ENCODE results near the gene RAB31.

Gene RAB31

DNA sequence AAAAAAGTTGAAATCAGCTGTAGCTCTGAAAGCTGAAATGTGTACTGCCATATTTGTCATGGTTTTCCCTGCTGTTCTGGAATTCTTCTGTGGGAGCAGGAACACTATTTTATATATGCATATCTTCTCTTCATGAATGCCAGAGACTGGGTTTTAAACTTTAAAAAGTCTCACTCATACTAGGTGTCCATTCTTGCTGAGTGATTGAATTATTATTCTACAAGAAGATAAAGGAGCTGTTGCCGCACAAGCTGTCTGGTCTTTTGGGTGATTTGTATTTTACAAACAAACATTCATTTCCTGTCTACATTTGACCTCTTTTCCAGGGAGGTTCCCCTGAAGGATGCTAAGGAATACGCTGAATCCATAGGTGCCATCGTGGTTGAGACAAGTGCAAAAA is 137.2 kb downstream of the RAB31 start:
- Histone ChIP-seq H3K9me3 (ENCODE audit: insufficient read depth, low read depth, low read length) (no peaks in the 10 kb centered on the region), H3K9ac (ENCODE audit: low read depth, low read length) (no peak overlapping the region), H3K4me3 (ENCODE audit: low read length) (no peak overlapping the region), H3K4me1 (ENCODE audit: insufficient read depth, low read length) (peaks cover 6% of the 10 kb centered on the region; the same call in 1 of the 2 replicates), H3K27ac (ENCODE audit: low read length) (no peak overlapping the region), H3K27me3 (ENCODE audit: insufficient read depth, low read length) (no peaks in the 10 kb centered on the region), H3K36me3 (ENCODE audit: insufficient read depth, low read depth, low read length) (no peaks in the 10 kb centered on the region)

DNA sequence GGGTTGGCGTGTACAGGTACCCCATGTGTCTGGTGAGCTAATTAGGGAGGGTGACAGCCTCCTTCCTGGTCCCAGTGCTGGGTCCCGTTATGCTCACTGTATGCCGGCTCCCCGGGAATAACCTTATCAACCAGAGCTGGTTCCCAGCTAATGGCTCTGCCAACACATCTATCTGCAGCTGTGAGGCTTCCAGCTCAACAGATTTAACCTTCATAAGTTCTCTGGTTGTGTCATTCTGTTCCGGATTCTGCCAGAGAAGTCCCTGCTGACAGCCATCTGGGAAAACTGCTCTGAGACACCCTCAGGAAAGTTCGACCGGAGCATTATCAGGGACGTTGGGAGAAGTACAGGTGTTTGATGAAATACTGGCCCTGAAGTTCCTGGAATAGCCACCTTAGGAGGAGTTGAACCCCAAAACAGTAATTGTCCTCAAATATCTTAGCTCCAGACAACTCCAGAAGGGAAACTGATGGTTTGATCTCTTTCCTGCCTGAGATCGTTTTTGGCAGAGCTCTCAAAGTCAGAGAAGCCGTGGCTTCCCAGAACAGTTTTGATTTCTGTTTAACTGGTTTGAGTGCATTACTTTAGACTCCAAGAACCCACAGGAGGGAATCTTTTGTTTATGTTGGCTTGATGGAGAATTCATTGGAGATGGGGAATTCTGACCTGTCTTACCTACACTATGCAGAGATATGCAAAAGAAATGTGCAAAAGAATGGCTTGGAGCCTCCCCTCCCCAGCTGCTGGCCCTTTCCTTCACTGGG is 138.2 kb downstream of the RAB31 start:
- Histone ChIP-seq H3K9ac (ENCODE audit: low read depth, low read length) (no peak overlapping the region), H3K27ac (ENCODE audit: low read length) (no peak overlapping the region), H3K27me3 (ENCODE audit: insufficient read depth, low read length) (no peaks in the 10 kb centered on the region), H3K36me3 (ENCODE audit: insufficient read depth, low read depth, low read length) (no peaks in the 10 kb centered on the region), H3K9me3 (ENCODE audit: insufficient read depth, low read depth, low read length) (no peaks in the 10 kb centered on the region), H3K4me3 (ENCODE audit: low read length) (no peak overlapping the region), H3K4me1 (ENCODE audit: insufficient read depth, low read length) (peaks cover 6% of the 10 kb centered on the region; the same call in 1 of the 2 replicates)

DNA sequence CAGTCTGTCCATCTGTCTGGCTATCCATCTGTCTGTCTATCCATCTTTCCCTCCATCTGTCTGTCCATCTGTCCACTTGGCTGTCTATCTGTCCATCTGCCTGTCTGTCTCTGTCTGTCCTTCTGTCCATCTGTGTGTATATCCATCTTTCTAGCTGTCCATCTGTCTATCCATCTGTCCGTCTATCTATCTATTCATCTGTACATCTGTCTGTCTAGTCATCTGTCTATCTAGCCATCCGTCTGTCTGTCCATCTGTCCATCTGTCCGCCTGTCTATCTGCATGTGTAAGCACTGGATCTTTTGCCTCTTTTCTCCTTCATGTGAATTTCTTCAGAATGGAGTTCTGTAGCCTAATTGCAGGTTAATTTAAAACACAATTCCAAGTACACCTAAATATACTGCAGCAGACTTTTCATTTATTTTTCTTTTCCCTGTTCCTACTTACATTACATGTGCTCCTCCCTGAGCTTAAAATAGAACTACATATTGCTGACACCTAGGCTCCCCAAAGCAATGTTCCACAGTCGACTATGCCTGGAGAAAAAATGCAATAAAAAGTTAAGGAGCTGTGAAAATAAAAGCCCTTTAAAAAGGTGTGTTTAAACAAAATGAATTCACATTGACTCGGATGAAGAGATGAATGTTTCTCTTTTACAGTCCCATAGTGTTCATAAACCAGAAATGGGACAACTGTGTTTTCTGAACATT is 140.2 kb downstream of the RAB31 start:
- peaks cover 6% of the 10 kb centered on the region; the same call in 1 of the 2 replicates for H3K4me1 ChIP-seq (ENCODE audit: insufficient read depth, low read length)
- H3K9ac ChIP-seq (ENCODE audit: low read depth, low read length) = no peak overlapping the region
- no peak overlapping the region for H3K4me3 ChIP-seq (ENCODE audit: low read length)
- H3K27ac ChIP-seq (ENCODE audit: low read length) = no peak overlapping the region
- no peaks in the 10 kb centered on the region for H3K27me3 ChIP-seq (ENCODE audit: insufficient read depth, low read length)
- H3K36me3 ChIP-seq (ENCODE audit: insufficient read depth, low read depth, low read length) = no peaks in the 10 kb centered on the region
- peaks cover 8% of the 10 kb centered on the region for H3K9me3 ChIP-seq (ENCODE audit: insufficient read depth, low read depth, low read length)

DNA sequence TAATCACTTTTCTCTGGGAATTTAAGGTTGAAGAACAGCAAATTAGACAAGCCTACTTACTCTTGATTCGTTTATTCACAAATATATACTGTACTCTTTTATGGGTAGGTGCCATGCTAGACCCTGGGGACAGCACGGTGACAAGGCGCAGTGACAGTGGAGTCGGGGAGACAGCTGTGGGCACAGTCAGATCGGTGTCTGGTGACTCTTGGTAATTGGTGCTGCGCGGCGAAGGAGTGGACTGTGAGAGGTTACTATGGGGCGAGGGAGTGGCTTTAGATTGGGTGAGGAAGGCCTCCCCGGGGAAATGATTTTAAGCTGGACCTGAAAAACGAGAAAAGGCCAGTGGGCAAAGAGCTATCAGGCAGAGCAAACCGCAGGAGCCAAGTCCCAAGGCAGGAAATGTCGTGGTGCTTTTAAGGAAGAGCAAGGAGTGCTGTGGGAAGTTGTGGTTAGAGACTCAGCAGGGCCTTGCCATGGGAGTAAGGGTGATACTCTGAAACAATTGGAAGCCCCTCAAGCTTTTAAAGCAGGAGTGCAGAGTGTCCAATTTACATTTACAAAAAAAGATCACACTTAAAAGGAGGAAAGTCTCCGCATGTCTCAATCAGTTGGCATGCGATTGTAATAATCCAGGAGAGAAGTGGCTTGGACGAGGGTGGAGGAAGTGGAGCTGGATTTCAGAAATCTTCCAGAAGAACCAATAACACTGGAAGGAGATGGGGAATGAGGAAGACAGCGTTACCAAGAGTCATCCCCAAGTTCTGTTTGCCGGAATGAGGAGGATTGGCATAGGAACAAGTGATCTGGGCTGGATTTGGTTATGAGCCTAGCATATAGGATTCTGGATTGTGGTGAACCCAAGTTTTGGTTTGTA is 141.5 kb downstream of the RAB31 start:
- H3K4me1 ChIP-seq (ENCODE audit: insufficient read depth, low read length) = no peaks in the 10 kb centered on the region
- H3K9ac ChIP-seq (ENCODE audit: low read depth, low read length) = no peak overlapping the region
- H3K27me3 ChIP-seq (ENCODE audit: insufficient read depth, low read length) = no peaks in the 10 kb centered on the region
- H3K36me3 ChIP-seq (ENCODE audit: insufficient read depth, low read depth, low read length) = no peaks in the 10 kb centered on the region
- no peak overlapping the region for H3K27ac ChIP-seq (ENCODE audit: low read length)
- no peak overlapping the region for H3K4me3 ChIP-seq (ENCODE audit: low read length)
- peaks cover 8% of the 10 kb centered on the region for H3K9me3 ChIP-seq (ENCODE audit: insufficient read depth, low read depth, low read length)

DNA sequence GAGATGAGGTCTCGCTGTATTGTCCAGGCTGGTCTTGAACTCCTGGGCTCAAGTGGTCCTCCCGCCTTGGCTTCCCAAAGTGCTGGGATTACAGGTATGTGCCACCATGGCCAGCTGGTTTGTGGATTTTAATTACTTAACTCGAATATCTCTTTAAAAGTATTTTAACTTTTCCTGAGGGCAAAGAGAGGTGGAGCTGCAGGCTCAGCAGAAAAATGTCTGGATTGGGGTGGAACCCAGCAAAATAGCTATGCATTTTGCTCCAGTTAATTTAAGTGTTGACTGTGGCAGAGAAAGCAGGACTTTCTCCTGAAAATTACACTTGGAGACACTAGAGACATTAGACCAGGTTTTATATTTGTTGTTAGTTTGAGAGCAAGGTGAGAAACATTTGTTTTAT is 142.2 kb downstream of the RAB31 start:
- peaks cover 8% of the 10 kb centered on the region for H3K9me3 ChIP-seq (ENCODE audit: insufficient read depth, low read depth, low read length)
- H3K27me3 ChIP-seq (ENCODE audit: insufficient read depth, low read length) = no peaks in the 10 kb centered on the region
- H3K4me1 ChIP-seq (ENCODE audit: insufficient read depth, low read length) = no peaks in the 10 kb centered on the region
- H3K4me3 ChIP-seq (ENCODE audit: low read length) = no peak overlapping the region
- no peak overlapping the region for H3K27ac ChIP-seq (ENCODE audit: low read length)
- H3K9ac ChIP-seq (ENCODE audit: low read depth, low read length) = no peak overlapping the region
- no peaks in the 10 kb centered on the region for H3K36me3 ChIP-seq (ENCODE audit: insufficient read depth, low read depth, low read length)

DNA sequence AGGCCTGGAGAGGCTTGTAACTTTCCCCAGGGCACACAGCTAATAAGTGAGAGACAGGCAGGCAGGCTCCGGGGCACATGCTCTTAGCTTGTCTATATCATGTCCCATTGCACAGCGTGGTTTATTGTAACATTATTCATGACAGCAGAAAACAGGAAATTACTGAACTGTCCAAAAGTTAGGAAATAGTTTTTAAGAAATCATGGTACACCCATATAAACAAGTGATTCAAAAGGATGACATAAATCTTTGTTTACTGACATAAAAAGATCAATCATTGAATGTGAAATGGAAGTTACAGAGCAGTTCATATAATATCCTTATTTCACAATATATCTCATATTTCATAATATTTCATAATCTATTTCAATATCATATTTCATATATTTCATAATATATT is 143.4 kb downstream of the RAB31 start:
- Histone ChIP-seq H3K9me3 (ENCODE audit: insufficient read depth, low read depth, low read length) (peaks cover 8% of the 10 kb centered on the region), H3K36me3 (ENCODE audit: insufficient read depth, low read depth, low read length) (no peaks in the 10 kb centered on the region), H3K27me3 (ENCODE audit: insufficient read depth, low read length) (no peaks in the 10 kb centered on the region), H3K4me3 (ENCODE audit: low read length) (no peak overlapping the region), H3K9ac (ENCODE audit: low read depth, low read length) (no peak overlapping the region), H3K4me1 (ENCODE audit: insufficient read depth, low read length) (no peaks in the 10 kb centered on the region), H3K27ac (ENCODE audit: low read length) (no peak overlapping the region)

DNA sequence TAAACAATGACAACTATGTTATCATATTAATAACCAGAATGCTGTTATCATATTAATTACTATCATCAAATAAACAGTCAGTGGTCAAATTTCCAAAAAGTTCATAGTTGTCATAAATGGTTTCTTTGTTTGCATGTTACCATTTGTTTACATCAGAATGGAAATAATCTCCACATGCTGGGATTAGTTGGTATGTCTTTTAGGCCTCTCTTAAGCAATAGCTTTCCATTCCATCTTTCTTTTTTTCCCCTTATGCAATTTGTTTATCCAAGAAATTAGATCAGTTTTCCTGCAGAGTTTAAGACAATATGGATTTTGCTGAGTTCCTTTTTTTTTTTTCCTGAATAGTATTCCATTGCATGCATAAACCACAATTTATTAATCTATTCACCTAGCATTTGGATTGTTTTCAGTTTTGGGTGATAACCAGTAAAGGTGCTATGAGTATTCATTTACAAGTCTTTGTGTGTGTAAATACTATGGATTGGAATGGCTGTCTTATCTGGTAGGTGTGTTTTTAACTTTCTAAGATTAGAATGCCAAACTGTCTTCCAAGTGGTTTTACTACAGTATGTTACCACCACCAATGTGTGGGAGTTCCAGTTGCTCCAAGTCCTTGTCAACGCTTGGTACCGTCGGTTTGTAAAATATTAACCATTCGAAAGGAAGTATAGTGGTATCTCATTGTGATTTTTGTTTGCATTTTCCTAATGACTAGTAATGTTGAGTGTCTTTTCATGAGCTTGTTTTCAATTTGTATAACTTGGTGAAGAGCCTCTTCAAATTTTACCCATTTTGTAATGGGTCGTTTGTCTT is 144.4 kb downstream of the RAB31 start:
- Histone ChIP-seq H3K36me3 (ENCODE audit: insufficient read depth, low read depth, low read length) (no peaks in the 10 kb centered on the region), H3K27ac (ENCODE audit: low read length) (no peak overlapping the region), H3K9me3 (ENCODE audit: insufficient read depth, low read depth, low read length) (peaks cover 8% of the 10 kb centered on the region)

DNA sequence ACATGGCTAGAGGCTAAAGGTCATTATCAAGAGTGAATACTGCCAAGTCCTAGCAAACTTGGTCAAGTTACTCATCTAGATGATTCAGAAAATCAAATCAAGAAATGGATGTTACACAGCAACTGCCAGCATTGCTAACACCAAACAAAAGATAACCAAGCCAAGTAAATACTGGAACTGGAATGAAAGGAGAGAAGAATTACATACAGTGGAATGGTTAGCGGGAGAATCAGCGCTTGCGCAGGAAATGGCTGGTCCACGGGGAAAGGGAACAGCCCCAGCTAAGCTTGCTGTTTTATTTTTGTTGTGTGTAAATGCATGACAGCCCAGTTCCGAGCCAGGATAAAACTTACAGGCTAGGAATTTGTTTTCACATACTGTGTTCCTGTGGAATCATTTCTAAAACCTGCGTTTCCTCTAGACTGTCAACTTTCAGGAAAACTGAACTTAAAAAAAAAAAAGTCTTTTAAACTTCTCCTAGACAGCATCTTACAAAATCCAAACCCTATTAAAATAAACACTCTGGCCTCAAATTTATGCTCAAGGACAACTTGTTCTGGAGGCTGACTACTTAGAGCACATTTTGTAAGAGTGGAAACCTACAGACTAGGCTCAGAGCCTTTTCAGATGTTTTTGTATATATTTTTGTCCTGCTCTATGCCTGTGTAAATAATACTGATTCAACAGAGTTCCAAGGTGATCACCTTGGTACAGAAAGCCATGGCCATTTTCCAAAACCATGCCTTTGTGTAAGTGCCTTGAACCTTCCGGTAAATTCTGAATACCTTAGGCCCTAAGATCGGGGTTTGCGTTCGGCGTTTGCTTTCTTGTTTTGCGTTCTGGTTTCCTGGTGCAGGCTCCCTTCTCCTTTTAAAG is 146.9 kb downstream of the RAB31 start:
- Histone ChIP-seq H3K4me1 (ENCODE audit: insufficient read depth, low read length) (no peaks in the 10 kb centered on the region), H3K27ac (ENCODE audit: low read length) (no peak overlapping the region), H3K9me3 (ENCODE audit: insufficient read depth, low read depth, low read length) (peaks cover 8% of the 10 kb centered on the region), H3K36me3 (ENCODE audit: insufficient read depth, low read depth, low read length) (no peaks in the 10 kb centered on the region), H3K9ac (ENCODE audit: low read depth, low read length) (no peak overlapping the region), H3K27me3 (ENCODE audit: insufficient read depth, low read length) (no peaks in the 10 kb centered on the region), H3K4me3 (ENCODE audit: low read length) (no peak overlapping the region)

More for the DNA sequence above, 144.4 kb downstream of the RAB31 start:
- H3K27me3 ChIP-seq (ENCODE audit: insufficient read depth, low read length) = no peaks in the 10 kb centered on the region
- H3K9ac ChIP-seq (ENCODE audit: low read depth, low read length) = no peak overlapping the region
- H3K4me1 ChIP-seq (ENCODE audit: insufficient read depth, low read length) = no peaks in the 10 kb centered on the region
- no peak overlapping the region for H3K4me3 ChIP-seq (ENCODE audit: low read length)

DNA sequence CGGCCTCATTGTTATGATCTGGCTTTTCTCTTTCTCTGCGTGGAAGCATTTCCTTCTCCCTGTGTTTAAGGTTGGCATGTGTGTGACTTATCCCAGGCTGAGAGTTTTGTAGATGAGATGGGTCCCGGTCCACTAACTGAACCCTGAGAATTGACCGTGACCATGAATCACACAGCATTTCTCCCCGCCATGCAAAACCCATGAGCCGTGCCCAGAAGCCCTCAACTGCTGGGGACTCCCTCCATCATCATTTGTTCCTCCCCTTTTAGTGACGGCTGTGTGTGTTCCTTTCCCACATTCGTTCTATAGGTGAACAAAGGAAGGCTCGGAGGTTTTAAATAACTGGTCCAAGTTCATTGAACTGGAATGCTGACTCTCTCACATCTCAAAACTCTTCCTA is 147.6 kb downstream of the RAB31 start:
- Histone ChIP-seq H3K27me3 (ENCODE audit: insufficient read depth, low read length) (no peaks in the 10 kb centered on the region), H3K36me3 (ENCODE audit: insufficient read depth, low read depth, low read length) (no peaks in the 10 kb centered on the region), H3K27ac (ENCODE audit: low read length) (no peak overlapping the region), H3K4me1 (ENCODE audit: insufficient read depth, low read length) (no peaks in the 10 kb centered on the region), H3K9ac (ENCODE audit: low read depth, low read length) (no peak overlapping the region), H3K4me3 (ENCODE audit: low read length) (no peak overlapping the region), H3K9me3 (ENCODE audit: insufficient read depth, low read depth, low read length) (peaks cover 8% of the 10 kb centered on the region)

DNA sequence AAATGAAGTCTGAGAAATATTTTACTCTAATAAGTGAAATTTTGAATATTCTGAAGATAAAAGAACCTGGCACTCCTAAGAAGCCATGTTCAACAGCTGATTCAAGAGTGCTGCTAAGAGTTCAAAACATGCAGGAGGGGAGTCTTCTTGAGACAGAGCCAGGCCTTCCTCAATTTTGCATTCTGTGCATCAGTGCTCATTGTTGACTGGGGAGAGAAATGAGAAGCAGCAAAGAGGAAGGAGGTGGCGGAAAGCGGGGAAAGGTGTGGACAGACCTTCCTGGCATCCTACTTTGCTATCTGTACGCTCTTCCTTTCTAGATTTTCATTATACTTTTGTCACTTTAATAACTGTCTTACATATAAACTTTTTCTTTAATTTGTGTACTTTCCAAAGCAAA is 148.0 kb downstream of the RAB31 start:
- Histone ChIP-seq H3K9ac (ENCODE audit: low read depth, low read length) (no peak overlapping the region), H3K4me3 (ENCODE audit: low read length) (no peak overlapping the region), H3K4me1 (ENCODE audit: insufficient read depth, low read length) (no peaks in the 10 kb centered on the region), H3K36me3 (ENCODE audit: insufficient read depth, low read depth, low read length) (no peaks in the 10 kb centered on the region), H3K27ac (ENCODE audit: low read length) (no peak overlapping the region), H3K27me3 (ENCODE audit: insufficient read depth, low read length) (no peaks in the 10 kb centered on the region), H3K9me3 (ENCODE audit: insufficient read depth, low read depth, low read length) (peaks cover 8% of the 10 kb centered on the region)
